GM18867 (cell line): ENCODE measurements around the gene ALDOA.

Source experiments
- ATAC-seq: cut with Tn5 transposase; IDR thresholded peaks from one replicate; pipeline ENCODE4 v1.9.1; 2021; ENCODE audit warnings: mild to moderate bottlenecking, moderate library complexity; ENCODE audit not compliant: unreplicated experiment

ALDOA gene

GRCh38 chr16:30068750-30069610 lies 3.4 kb downstream of the ALDOA start:
- ATAC-seq, result no peak

- no peak for ATAC-seq
Observed at GRCh38 chr16:30069611-30070462, 4.3 kb downstream of the ALDOA start.

- ATAC-seq, result no peak
Observed at GRCh38 chr16:30070490-30070889, 4.9 kb downstream of the ALDOA start.

GRCh38 chr16:30075503-30076275 lies 10.1 kb downstream of the ALDOA start, which contains the start of gene PPP4C:
PPP4C (plus strand) TSS chr16:30075994; CDS start chr16:30076378, 384 bp downstream.
- ATAC-seq, result peak; percentile 71

GRCh38 chr16:30076276-30076791 lies 10.8 kb downstream of the ALDOA start:
- peak; percentile 31 for ATAC-seq

- ATAC-seq, result no peak
Observed at GRCh38 chr16:30077656-30078055, 12.1 kb downstream of the ALDOA start.

GRCh38 chr16:30078744-30079143 lies 13.2 kb downstream of the ALDOA start:
- ATAC-seq, result no peak

GRCh38 chr16:30079480-30079879 lies 13.9 kb downstream of the ALDOA start:
- ATAC-seq, result no peak

GRCh38 chr16:30082545-30083090 lies 17.1 kb downstream of the ALDOA start:
- ATAC-seq, result no peak

GRCh38 chr16:30083216-30084055 lies 17.9 kb downstream of the ALDOA start:
- ATAC-seq, result no peak

- no peak for ATAC-seq
Observed at GRCh38 chr16:30084096-30084815, 18.7 kb downstream of the ALDOA start.

- no peak for ATAC-seq
Observed at GRCh38 chr16:30084816-30085159, 19.2 kb downstream of the ALDOA start.

- ATAC-seq, result no peak
Observed at GRCh38 chr16:30085247-30085646, 19.7 kb downstream of the ALDOA start.

GRCh38 chr16:30085820-30086219 lies 20.3 kb downstream of the ALDOA start:
- ATAC-seq, result no peak

GRCh38 chr16:30086291-30087140 lies 21.0 kb downstream of the ALDOA start:
- no peak for ATAC-seq

GRCh38 chr16:30087181-30087898 lies 21.8 kb downstream of the ALDOA start:
- ATAC-seq, result no peak

GRCh38 chr16:30088237-30088831 lies 22.8 kb downstream of the ALDOA start:
- no peak for ATAC-seq
